GM10248 (cell line): ENCODE measurements around the gene DSCAM.

Source experiments
- CTCF ChIA-PET: fragments of 300-600 bp; sonication (Branson Sonifier 250); formaldehyde crosslinking; extraction: SDS; loops from one replicate; lab custom pipeline; 2021; ENCODE audit warnings: antibody characterized with exemption; lab: Yijun Ruan, JAX
- POLR2A ChIA-PET: fragments of 350-650 bp; sonication (Branson Sonifier 250); formaldehyde crosslinking; extraction: SDS; loops from one replicate; lab custom pipeline; 2020; ENCODE audit warnings: antibody characterized with exemption; lab: Yijun Ruan, JAX
- DNase-seq: peaks from one replicate; pipeline ENCODE4 v3.0.0; 2012; ENCODE audit errors: extremely low spot score
- TF ChIP-seq, protein P1 (sequence below): IDR thresholded peaks from 2 replicates; pipeline ENCODE4 v1.5.1; 2012; ENCODE audit warnings: mild to moderate bottlenecking, low read depth; ENCODE audit errors: extremely low read depth, missing control alignments, control extremely low read depth

The DSCAM gene

DNA sequence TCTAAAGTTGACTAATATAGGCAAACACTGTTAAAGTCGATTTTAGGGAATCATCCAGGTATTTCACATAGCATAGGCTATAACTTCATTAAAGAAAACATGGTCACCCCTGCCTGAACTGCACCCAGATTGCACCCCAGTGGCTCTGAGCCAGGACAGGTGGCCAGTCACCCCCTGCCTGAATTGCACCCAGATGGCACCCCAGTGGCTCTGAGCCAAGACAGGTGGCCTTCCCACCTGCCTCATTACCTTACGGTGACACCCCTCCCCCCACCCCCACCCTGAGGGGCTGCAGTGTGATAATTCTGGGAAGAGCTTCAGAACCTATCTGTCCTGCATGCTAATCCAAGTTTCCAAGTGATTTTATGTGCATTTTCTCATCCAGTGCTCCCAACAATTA lies 78.9 kb downstream of the DSCAM start:
- TF ChIP-seq, protein P1, sequence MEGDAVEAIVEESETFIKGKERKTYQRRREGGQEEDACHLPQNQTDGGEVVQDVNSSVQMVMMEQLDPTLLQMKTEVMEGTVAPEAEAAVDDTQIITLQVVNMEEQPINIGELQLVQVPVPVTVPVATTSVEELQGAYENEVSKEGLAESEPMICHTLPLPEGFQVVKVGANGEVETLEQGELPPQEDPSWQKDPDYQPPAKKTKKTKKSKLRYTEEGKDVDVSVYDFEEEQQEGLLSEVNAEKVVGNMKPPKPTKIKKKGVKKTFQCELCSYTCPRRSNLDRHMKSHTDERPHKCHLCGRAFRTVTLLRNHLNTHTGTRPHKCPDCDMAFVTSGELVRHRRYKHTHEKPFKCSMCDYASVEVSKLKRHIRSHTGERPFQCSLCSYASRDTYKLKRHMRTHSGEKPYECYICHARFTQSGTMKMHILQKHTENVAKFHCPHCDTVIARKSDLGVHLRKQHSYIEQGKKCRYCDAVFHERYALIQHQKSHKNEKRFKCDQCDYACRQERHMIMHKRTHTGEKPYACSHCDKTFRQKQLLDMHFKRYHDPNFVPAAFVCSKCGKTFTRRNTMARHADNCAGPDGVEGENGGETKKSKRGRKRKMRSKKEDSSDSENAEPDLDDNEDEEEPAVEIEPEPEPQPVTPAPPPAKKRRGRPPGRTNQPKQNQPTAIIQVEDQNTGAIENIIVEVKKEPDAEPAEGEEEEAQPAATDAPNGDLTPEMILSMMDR = no peak
- ChIA-PET CTCF (no interaction called here), POLR2A (no interaction called here)
- DNase-seq = no peak

DNA sequence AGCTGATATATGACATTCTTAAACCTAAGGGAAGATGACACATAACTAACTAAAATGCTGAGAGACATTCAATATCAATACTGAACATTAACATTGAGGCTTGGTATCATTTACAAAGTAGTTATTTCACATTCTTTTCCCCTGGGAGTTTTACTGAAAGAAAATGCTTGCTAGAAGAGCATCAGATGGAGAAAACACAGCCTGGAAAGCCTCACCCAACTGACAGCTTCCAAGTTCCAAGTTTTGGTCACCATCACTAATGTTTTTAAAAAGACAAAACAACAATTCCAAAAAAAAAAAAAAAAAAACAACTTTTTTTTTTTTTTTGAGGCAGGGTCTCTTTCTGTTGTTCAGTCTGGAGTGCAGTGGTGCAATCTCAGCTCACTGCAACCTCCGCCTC lies 80.6 kb downstream of the DSCAM start:
- POLR2A ChIA-PET = no interaction called here

DNA sequence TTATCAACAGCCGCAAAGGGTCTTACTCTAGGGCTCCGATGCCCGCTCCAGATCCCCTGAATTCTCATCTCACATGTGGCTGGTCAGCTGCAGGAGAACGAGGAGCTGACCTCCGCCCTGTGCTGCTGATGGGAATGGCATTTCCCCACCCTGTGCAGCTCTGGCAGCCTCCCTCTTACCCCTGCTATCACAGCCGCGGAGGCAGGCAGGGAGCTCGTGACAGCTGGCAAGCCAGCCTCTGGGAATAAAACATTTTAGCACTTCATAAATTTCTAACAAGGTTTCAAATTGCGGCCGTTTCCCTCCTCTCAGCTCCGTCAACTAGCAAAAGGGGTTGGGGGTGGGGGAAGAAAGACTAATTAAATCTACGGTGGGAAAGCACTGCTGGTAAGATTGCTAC lies 81.1 kb downstream of the DSCAM start:
- TF ChIP-seq, protein P1 = no peak
- CTCF ChIA-PET = no interaction called here
- DNase-seq = no peak
- POLR2A ChIA-PET = no interaction called here

More for the DNA sequence above, 80.6 kb downstream of the DSCAM start:
- no peak for DNase-seq
- TF ChIP-seq, protein P1 = no peak
- CTCF ChIA-PET = no interaction called here

DNA sequence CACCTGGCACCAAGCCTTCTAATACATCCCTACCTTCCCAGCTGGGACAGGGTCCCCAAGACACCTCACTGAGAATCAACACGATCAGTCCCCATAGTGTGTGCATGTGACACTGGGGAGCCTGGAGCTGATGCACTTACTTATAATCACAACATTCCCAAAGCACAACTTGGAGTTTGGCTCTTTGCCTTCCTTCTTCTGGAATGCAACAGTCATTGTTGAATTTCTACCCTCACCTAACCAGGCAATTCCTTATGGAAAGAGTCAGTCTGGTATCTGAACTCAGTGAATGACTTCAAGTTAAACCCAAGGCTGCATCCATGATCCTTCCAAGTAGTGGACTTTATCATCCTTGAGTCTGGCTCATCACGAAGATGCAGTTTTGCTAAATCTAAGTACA lies 86.1 kb downstream of the DSCAM start:
- TF ChIP-seq, protein P1 = no peak
- POLR2A ChIA-PET = no interaction called here
- CTCF ChIA-PET = no interaction called here

DNA sequence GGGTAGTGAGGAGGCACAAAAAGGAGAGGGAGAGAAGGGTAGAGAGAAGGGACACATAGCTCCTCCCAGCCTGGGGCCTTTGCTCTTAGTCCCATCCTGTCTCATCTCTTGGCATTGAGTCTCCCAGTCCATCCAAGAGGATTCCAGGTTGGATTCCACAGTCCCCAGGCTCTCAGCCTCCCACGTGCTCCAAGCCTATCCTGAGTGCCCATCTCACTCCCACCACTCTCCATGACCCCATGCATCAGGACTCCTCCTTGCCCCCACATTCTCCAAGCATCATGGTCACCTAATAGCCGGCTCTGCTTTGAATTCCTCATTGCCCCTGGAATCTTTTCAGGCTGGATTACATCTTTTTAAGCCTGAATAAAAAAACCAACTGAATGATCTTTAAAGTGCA lies 87.9 kb downstream of the DSCAM start:
- POLR2A ChIA-PET = no interaction called here
- CTCF ChIA-PET = no interaction called here
- no peak for DNase-seq
- TF ChIP-seq, protein P1 = no peak

More for the DNA sequence above, 86.1 kb downstream of the DSCAM start:
- no peak for DNase-seq

DNA sequence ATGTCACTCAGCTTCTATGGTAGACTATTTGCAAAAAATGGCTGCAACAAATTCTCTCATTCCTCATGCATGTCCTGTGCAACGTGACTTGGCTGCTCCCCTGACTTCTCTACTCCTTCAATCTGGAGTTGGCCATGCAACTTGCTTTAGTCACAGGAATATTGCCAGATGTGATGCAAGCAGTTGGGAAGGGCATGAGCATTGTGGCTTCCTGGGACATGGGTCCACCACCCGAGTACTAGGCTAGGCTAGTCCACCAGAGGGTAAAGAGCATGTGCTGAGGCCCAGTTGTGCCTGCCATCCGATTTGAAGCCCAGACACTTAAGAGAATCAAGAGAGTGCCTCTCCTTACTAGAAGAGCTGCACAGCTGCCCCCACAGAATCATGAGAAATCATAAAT lies 89.6 kb downstream of the DSCAM start:
- no peak for DNase-seq
- ChIA-PET POLR2A (no interaction called here), CTCF (no interaction called here)
- TF ChIP-seq, protein P1 = no peak

DNA sequence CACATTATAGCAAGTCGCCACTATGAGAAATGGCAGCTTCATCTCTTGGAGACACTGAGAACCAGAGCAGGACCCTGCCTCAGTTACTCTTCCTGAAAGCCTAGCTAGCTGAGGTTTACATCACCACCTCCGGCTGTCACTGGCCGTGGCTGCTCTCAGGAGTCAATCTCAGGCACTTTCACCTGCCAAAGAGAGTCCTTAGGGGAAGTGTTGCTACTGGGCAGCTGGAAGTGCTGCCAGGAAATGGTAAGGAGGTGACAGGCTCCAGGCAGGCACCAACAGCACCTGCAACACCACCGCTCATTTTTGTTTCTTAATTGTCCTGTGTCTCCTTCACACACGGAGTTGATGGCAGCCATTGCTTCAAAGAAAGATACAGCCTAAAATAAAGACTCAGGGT lies 92.5 kb downstream of the DSCAM start:
- CTCF ChIA-PET = no interaction called here
- TF ChIP-seq, protein P1 = no peak
- no peak for DNase-seq
- POLR2A ChIA-PET = no interaction called here
